ENCODE measurements around the gene PHKG2. TPM values are rescaled to one million over a fixed set of nuclear protein-coding genes. Genes with fewer than 3 reads are reported as not detected.

PHKG2 gene
- total and polyA plus RNA-seq, 2 donors: 22.1 to 53.8 TPM

DNA sequence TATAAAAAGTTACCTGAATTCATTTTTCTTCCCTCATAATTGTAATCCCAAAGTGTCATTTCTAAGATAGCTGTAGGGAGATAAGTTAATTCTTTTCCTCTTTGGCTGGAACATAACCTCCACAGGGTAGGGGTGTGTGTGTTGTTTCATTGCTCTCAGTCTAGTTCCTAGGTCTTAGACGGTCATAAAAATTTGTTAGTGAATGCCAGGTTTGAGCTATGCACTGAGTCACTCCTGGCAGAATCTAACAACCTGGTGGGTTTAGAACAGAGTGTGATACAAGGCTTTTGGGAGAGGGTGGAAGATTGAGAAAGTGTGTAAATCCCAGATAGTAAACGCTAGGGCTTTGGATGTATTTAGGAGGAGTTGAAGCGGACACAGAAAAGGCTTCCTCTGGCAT, 894 bp upstream of the PHKG2 start:
- Histone ChIP-seq H3K27me3 (ENCODE audit: control insufficient read depth in 2 of 2, insufficient read depth in 1 of 2, low read length in 1 of 2) (no peaks in the 10 kb centered on the region), H3K9me3 (ENCODE audit: control insufficient read depth in 2 of 2, insufficient read depth in 1 of 2, low read length in 1 of 2) (no peaks in the 10 kb centered on the region), H3K27ac (ENCODE audit: low read depth in 1 of 2, low read length in 1 of 2) (peak overlapping the region in 1 of 2 donors; percentile 87), H3K4me1 (ENCODE audit: control insufficient read depth in 2 of 2, insufficient read depth in 2 of 2, low read length in 2 of 2) (peaks cover 4 to 6% of the 10 kb centered on the region in 2 donors), H3K4me3 (ENCODE audit: low read length in 2 of 2) (peak overlapping the region; percentile 58 to 90), H3K36me3 (ENCODE audit: control insufficient read depth in 2 of 2, insufficient read depth in 2 of 2, low read length in 1 of 2) (peaks cover 29 to 37% of the 10 kb centered on the region in 2 donors)
- DNase-seq (ENCODE audit: low read depth in 6 of 9, low spot score in 9 of 9): no peak
- WGBS: 76% methylated on average over 3 of the region's 3 CpGs

- H3K4me3 ChIP-seq (ENCODE audit: low read length in 2 of 2): peak overlapping the region; percentile 58 to 90
- WGBS: 18% methylated on average over 36 of the region's 36 CpGs
- no peaks in the 10 kb centered on the region for H3K27me3 ChIP-seq (ENCODE audit: control insufficient read depth in 2 of 2, insufficient read depth in 1 of 2, low read length in 1 of 2)
- peak overlapping the region; percentile 52 to 71 for H3K27ac ChIP-seq (ENCODE audit: low read depth in 1 of 2, low read length in 1 of 2)
- H3K4me1 ChIP-seq (ENCODE audit: control insufficient read depth in 2 of 2, insufficient read depth in 2 of 2, low read length in 2 of 2): peaks cover 4 to 6% of the 10 kb centered on the region in 2 donors
- H3K36me3 ChIP-seq (ENCODE audit: control insufficient read depth in 2 of 2, insufficient read depth in 2 of 2, low read length in 1 of 2): peaks cover 26 to 35% of the 10 kb centered on the region in 2 donors
- DNase-seq (ENCODE audit: low read depth in 6 of 9, low spot score in 9 of 9): peak in 2 of 9 donors; percentile 4 to 17
- no peaks in the 10 kb centered on the region for H3K9me3 ChIP-seq (ENCODE audit: control insufficient read depth in 2 of 2, insufficient read depth in 1 of 2, low read length in 1 of 2)
These were observed 615 bp downstream of the PHKG2 start for GRCh38 chr16:30748634-30749445.

DNA sequence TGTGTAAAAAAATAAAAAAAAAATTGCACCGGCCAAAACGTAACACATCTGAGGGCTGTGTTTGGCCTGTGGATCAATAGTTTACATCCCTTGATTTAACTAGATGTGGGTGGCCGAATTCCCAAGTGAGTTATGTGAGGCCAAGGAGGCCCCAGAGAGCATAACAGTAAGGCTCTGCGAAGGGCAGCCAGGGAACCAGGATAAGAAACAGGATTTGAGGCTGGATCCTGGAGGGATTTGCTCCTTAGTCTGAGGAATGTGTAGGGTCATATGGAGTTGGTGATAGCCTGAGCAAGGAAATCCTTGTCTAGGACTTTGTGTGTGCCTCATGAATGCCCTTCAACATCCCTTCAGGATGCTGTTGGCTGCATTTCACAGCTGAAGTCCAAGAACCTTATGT, 2.0 kb downstream of the PHKG2 start:
- Histone ChIP-seq H3K36me3 (ENCODE audit: control insufficient read depth in 2 of 2, insufficient read depth in 2 of 2, low read length in 1 of 2) (peaks cover 30 to 34% of the 10 kb centered on the region in 2 donors), H3K4me3 (ENCODE audit: low read length in 2 of 2) (no peak overlapping the region), H3K4me1 (ENCODE audit: control insufficient read depth in 2 of 2, insufficient read depth in 2 of 2, low read length in 2 of 2) (peaks cover 4 to 6% of the 10 kb centered on the region in 2 donors), H3K27ac (ENCODE audit: low read depth in 1 of 2, low read length in 1 of 2) (no peak overlapping the region), H3K27me3 (ENCODE audit: control insufficient read depth in 2 of 2, insufficient read depth in 1 of 2, low read length in 1 of 2) (no peaks in the 10 kb centered on the region), H3K9me3 (ENCODE audit: control insufficient read depth in 2 of 2, insufficient read depth in 1 of 2, low read length in 1 of 2) (no peaks in the 10 kb centered on the region)
- DNase-seq (ENCODE audit: low read depth in 6 of 9, low spot score in 9 of 9): no peak
- WGBS: 97% methylated on average over 4 of the region's 4 CpGs

DNA sequence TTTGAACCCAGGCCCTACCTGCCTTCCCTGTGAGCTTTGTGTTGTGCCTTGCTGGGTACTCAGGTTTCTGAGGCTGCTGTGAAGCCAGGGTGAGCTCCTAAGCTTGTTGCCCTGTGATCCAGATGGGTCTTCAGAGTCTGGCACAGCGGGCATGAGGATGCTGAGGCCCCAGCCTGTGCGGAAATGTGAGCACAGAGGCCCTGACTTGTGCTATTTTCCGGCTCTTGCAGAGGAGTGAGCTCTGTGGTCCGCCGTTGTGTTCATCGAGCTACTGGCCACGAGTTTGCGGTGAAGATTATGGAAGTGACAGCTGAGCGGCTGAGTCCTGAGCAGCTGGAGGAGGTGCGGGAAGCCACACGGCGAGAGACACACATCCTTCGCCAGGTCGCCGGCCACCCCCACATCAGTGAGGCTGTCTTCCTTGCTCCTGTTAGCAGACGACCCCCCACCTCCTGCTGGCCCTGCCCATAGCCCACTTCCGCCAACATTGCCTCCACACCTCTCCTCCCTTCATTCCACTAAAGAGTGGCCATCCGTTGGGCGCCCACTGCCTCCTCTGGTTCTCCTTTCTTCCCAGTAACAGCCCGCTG, 2.7 kb downstream of the PHKG2 start:
- Histone ChIP-seq H3K27me3 (ENCODE audit: control insufficient read depth in 2 of 2, insufficient read depth in 1 of 2, low read length in 1 of 2) (no peaks in the 10 kb centered on the region), H3K4me1 (ENCODE audit: control insufficient read depth in 2 of 2, insufficient read depth in 2 of 2, low read length in 2 of 2) (peaks cover 4 to 6% of the 10 kb centered on the region in 2 donors), H3K4me3 (ENCODE audit: low read length in 2 of 2) (no peak overlapping the region), H3K36me3 (ENCODE audit: control insufficient read depth in 2 of 2, insufficient read depth in 2 of 2, low read length in 1 of 2) (peaks cover 35 to 39% of the 10 kb centered on the region in 2 donors), H3K27ac (ENCODE audit: low read depth in 1 of 2, low read length in 1 of 2) (no peak overlapping the region), H3K9me3 (ENCODE audit: control insufficient read depth in 2 of 2, insufficient read depth in 1 of 2, low read length in 1 of 2) (no peaks in the 10 kb centered on the region)
- no peak for DNase-seq (ENCODE audit: low read depth in 6 of 9, low spot score in 9 of 9)
- 98% methylated on average over 20 of the region's 20 CpGs for WGBS

GRCh38 chr16:30753596-30753995, 5.4 kb downstream of the PHKG2 start:
- Histone ChIP-seq H3K27me3 (ENCODE audit: control insufficient read depth in 2 of 2, insufficient read depth in 1 of 2, low read length in 1 of 2) (no peaks in the 10 kb centered on the region), H3K27ac (ENCODE audit: low read depth in 1 of 2, low read length in 1 of 2) (no peak overlapping the region), H3K9me3 (ENCODE audit: control insufficient read depth in 2 of 2, insufficient read depth in 1 of 2, low read length in 1 of 2) (no peaks in the 10 kb centered on the region), H3K4me3 (ENCODE audit: low read length in 2 of 2) (no peak overlapping the region), H3K36me3 (ENCODE audit: control insufficient read depth in 2 of 2, insufficient read depth in 2 of 2, low read length in 1 of 2) (peaks cover 50 to 57% of the 10 kb centered on the region in 2 donors), H3K4me1 (ENCODE audit: control insufficient read depth in 2 of 2, insufficient read depth in 2 of 2, low read length in 2 of 2) (no peaks in the 10 kb centered on the region)
- no peak for DNase-seq (ENCODE audit: low read depth in 6 of 9, low spot score in 9 of 9)
- 98% methylated on average over 4 of the region's 4 CpGs for WGBS

GRCh38 chr16:30755955-30756780, 7.9 kb downstream of the PHKG2 start:
- H3K27me3 ChIP-seq (ENCODE audit: control insufficient read depth in 2 of 2, insufficient read depth in 1 of 2, low read length in 1 of 2): no peaks in the 10 kb centered on the region
- H3K36me3 ChIP-seq (ENCODE audit: control insufficient read depth in 2 of 2, insufficient read depth in 2 of 2, low read length in 1 of 2): peaks cover 44 to 55% of the 10 kb centered on the region in 2 donors
- DNase-seq (ENCODE audit: low read depth in 6 of 9, low spot score in 9 of 9): no peak
- no peaks in the 10 kb centered on the region for H3K9me3 ChIP-seq (ENCODE audit: control insufficient read depth in 2 of 2, insufficient read depth in 1 of 2, low read length in 1 of 2)
- 99% methylated on average over 20 of the region's 20 CpGs for WGBS
- H3K4me3 ChIP-seq (ENCODE audit: low read length in 2 of 2): no peak overlapping the region
- no peak overlapping the region for H3K27ac ChIP-seq (ENCODE audit: low read depth in 1 of 2, low read length in 1 of 2)
- peaks cover 0 to 8% of the 10 kb centered on the region in 2 donors for H3K4me1 ChIP-seq (ENCODE audit: control insufficient read depth in 2 of 2, insufficient read depth in 2 of 2, low read length in 2 of 2)

DNA sequence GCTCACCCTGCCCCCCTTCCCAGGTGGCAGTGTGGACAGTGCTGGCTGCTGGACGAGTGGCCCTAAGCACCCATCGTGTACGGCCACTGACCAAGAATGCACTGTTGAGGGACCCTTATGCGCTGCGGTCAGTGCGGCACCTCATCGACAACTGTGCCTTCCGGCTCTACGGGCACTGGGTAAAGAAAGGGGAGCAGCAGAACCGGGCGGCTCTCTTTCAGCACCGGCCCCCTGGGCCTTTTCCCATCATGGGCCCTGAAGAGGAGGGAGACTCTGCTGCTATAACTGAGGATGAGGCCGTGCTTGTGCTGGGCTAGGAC, 8.5 kb downstream of the PHKG2 start:
- H3K36me3 ChIP-seq (ENCODE audit: control insufficient read depth in 2 of 2, insufficient read depth in 2 of 2, low read length in 1 of 2): peaks cover 40 to 50% of the 10 kb centered on the region in 2 donors
- peaks cover 0 to 12% of the 10 kb centered on the region in 2 donors for H3K4me1 ChIP-seq (ENCODE audit: control insufficient read depth in 2 of 2, insufficient read depth in 2 of 2, low read length in 2 of 2)
- DNase-seq (ENCODE audit: low read depth in 6 of 9, low spot score in 9 of 9): no peak
- no peaks in the 10 kb centered on the region for H3K27me3 ChIP-seq (ENCODE audit: control insufficient read depth in 2 of 2, insufficient read depth in 1 of 2, low read length in 1 of 2)
- 99% methylated on average over 13 of the region's 13 CpGs for WGBS
- no peak overlapping the region for H3K4me3 ChIP-seq (ENCODE audit: low read length in 2 of 2)
- no peak overlapping the region for H3K27ac ChIP-seq (ENCODE audit: low read depth in 1 of 2, low read length in 1 of 2)
- no peaks in the 10 kb centered on the region for H3K9me3 ChIP-seq (ENCODE audit: control insufficient read depth in 2 of 2, insufficient read depth in 1 of 2, low read length in 1 of 2)

DNA sequence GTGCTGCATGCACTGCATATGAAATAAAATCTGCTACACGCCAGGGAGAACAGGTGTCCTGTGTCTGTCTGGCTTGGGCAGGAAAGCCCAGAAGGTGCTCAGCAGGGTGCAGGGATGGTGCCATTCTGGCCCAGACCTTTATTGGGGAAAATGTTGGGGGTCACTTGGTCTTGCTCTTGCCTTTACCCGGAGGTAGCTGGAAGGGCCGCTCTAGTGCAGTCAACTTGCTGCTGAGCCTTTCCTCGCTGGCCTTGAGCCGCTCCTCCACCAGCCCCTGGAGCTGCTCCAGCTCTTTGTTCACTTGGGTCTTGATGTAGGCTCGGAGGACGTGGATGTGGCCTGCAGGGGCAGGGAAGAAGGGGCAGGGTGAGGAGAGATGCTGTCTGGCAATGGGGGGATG, 9.1 kb downstream of the PHKG2 start:
- DNase-seq (ENCODE audit: low read depth in 6 of 9, low spot score in 9 of 9): no peak
- Histone ChIP-seq H3K27ac (ENCODE audit: low read depth in 1 of 2, low read length in 1 of 2) (no peak overlapping the region), H3K27me3 (ENCODE audit: control insufficient read depth in 2 of 2, insufficient read depth in 1 of 2, low read length in 1 of 2) (no peaks in the 10 kb centered on the region), H3K4me1 (ENCODE audit: control insufficient read depth in 2 of 2, insufficient read depth in 2 of 2, low read length in 2 of 2) (peaks cover 0 to 12% of the 10 kb centered on the region in 2 donors), H3K4me3 (ENCODE audit: low read length in 2 of 2) (no peak overlapping the region), H3K9me3 (ENCODE audit: control insufficient read depth in 2 of 2, insufficient read depth in 1 of 2, low read length in 1 of 2) (no peaks in the 10 kb centered on the region), H3K36me3 (ENCODE audit: control insufficient read depth in 2 of 2, insufficient read depth in 2 of 2, low read length in 1 of 2) (peaks cover 40 to 50% of the 10 kb centered on the region in 2 donors)
- WGBS: 97% methylated on average over 7 of the region's 7 CpGs
